Islet of Langerhans (tissue), 1 donor: Measurements from ENCODE around the gene TTC28.
A peak's percentile ranks its signal among the peaks of the same experiment; 100 is the strongest.
"Not testable (repeated sequence)": the region's sequence is repeated elsewhere in the genome, so short reads cannot be mapped to it uniquely, and the experiment has no call there.

ENCODE experiments used
- FAIRE-seq: peaks from one replicate; lab custom pipeline; 2011; peaks lifted over from hg19 to GRCh38; lab: Jason Lieb, UNC

TTC28 gene

GRCh38 chr22:28674121-28674563, 5.5 kb downstream of the TTC28 start:
- no peak for FAIRE-seq

- no peak for FAIRE-seq
Observed at GRCh38 chr22:28670756-28671155, 8.9 kb downstream of the TTC28 start.

GRCh38 chr22:28670161-28670560, 9.5 kb downstream of the TTC28 start:
- no peak for FAIRE-seq

- FAIRE-seq = no peak
Observed at GRCh38 chr22:28669387-28669786, 10.3 kb downstream of the TTC28 start.

GRCh38 chr22:28663569-28663942, 16.1 kb downstream of the TTC28 start:
- not testable (repeated sequence) for FAIRE-seq

GRCh38 chr22:28658448-28658847, 21.2 kb downstream of the TTC28 start:
- FAIRE-seq = no peak

GRCh38 chr22:28656181-28656580, 23.5 kb downstream of the TTC28 start:
- FAIRE-seq = no peak

GRCh38 chr22:28650463-28650862, 29.2 kb downstream of the TTC28 start:
- no peak for FAIRE-seq

- FAIRE-seq = no peak
Observed at GRCh38 chr22:28648792-28649191, 30.8 kb downstream of the TTC28 start.

- FAIRE-seq = no peak
Observed at GRCh38 chr22:28647216-28647615, 32.4 kb downstream of the TTC28 start.

- no peak for FAIRE-seq
Observed at GRCh38 chr22:28639321-28639720, 40.3 kb downstream of the TTC28 start.

GRCh38 chr22:28637225-28637624, 42.4 kb downstream of the TTC28 start:
- no peak for FAIRE-seq

GRCh38 chr22:28630177-28630574, 49.5 kb downstream of the TTC28 start:
- FAIRE-seq = no peak

GRCh38 chr22:28629420-28630176, 50.0 kb downstream of the TTC28 start:
- FAIRE-seq = no peak

GRCh38 chr22:28628766-28629165, 50.9 kb downstream of the TTC28 start:
- FAIRE-seq = peak; percentile 41

- no peak for FAIRE-seq
Observed at GRCh38 chr22:28627791-28628190, 51.8 kb downstream of the TTC28 start.

- no peak for FAIRE-seq
Observed at GRCh38 chr22:28620244-28620922, 59.3 kb downstream of the TTC28 start.

GRCh38 chr22:28619236-28619635, 60.4 kb downstream of the TTC28 start:
- FAIRE-seq = peak; percentile 21

GRCh38 chr22:28615423-28615822, 64.2 kb downstream of the TTC28 start:
- not testable (repeated sequence) for FAIRE-seq

- no peak for FAIRE-seq
Observed at GRCh38 chr22:28609921-28610320, 69.7 kb downstream of the TTC28 start.

GRCh38 chr22:28608546-28608945, 71.1 kb downstream of the TTC28 start:
- no peak for FAIRE-seq

- no peak for FAIRE-seq
Observed at GRCh38 chr22:28607795-28608194, 71.8 kb downstream of the TTC28 start.

- no peak for FAIRE-seq
Observed at GRCh38 chr22:28604966-28605761, 74.5 kb downstream of the TTC28 start.
